ENCODE data around the gene STK17A. TPM values are rescaled to one million over a fixed set of nuclear protein-coding genes. Genes with fewer than 3 reads are reported as not detected.

The STK17A gene
- total RNA-seq, 1 experiment from 2014 or later: 75.4 TPM

DNA sequence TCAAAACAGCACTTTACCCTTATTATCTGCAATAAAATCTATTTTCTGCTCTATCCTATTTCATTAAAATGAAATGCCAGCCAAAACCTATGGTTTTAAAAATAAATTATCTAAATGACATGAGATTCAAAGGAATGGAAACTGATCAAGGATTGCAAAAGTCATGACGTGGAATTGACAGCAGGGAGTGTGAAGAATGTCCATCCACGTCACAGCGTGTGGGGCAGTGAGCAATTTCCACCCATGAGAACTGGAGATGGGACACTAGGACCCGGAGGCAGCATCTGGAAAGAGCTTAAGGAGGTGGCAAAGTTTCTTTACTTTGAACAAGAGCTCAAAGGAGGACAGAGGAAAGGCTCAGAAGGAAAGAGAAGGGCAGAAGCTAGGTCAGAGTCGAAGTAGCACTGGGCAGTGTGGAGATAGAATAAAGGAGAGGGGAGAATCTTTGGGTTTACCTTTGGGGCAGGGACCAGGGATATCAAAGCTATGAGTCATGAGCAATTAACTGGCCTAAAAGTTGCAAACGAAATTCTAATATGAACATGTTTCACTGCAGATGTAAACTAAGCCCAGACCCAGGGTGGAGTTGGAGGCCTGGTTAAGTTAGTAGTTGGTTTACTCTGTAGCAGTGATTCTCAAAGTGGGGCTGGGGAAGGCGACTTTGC is 24.9 kb upstream of the STK17A start:
- peak; percentile 58 for DNase-seq
- POLR2A ChIA-PET (ENCODE audit: unreplicated experiment): interaction anchor here (0.6 to 1.0 kb wide), 2 partner anchors 25 to 1303 kb away, joined by 3 to 6 read pairs; partner anchors contain the start of gene STK17A

GRCh38 chr7:43559171-43559945 is 23.6 kb upstream of the STK17A start:
- Histone ChIP-seq H3K27me3 (ENCODE audit: low read length) (no peaks in the 10 kb centered on the region), H3K9me3 (ENCODE audit: low read length) (no peaks in the 10 kb centered on the region), H3F3A (ENCODE audit: low read length, unreplicated experiment) (no peaks in the 10 kb centered on the region), H3K27ac (ENCODE audit: low read length) (no peak overlapping the region), H3K4me1 (ENCODE audit: insufficient read depth, low read length) (peaks cover 14% of the 10 kb centered on the region), H2AFZ (ENCODE audit: low read length) (no peak overlapping the region), H3K79me2 (ENCODE audit: low read length) (no peaks in the 10 kb centered on the region), H3K4me3 (ENCODE audit: low read length) (no peak overlapping the region), H3K9ac (ENCODE audit: low read length) (no peak overlapping the region), H3K36me3 (ENCODE audit: low read depth, low read length) (no peaks in the 10 kb centered on the region), H4K20me1 (ENCODE audit: low read length) (no peaks in the 10 kb centered on the region), H3K4me2 (ENCODE audit: low read length) (no peak overlapping the region), H3K9me2 (replicated peaks; ENCODE audit: low read length) (no peaks in the 10 kb centered on the region)
- DNase-seq: no peak
- BruUV-seq (replicated peaks): no TSS peak
- ChIA-PET CTCF (interaction anchor here (0.7 kb wide), 1 partner anchor 10 kb away, joined by 6 read pairs; no protein-coding TSS in a partner anchor), POLR2A (ENCODE audit: unreplicated experiment) (no interaction called here)
- intact Hi-C loops (cut with micrococcal nuclease): no loop called here
- TF ChIP-seq EZH2phosphoT487 (IDR thresholded peaks at IDR 0.05; ENCODE audit: borderline replicate concordance, low read length) (no peak), EZH2 (IDR thresholded peaks at IDR 0.05; ENCODE audit: low read length, unreplicated experiment) (no peak)
- TF ChIP-seq, protein P1, sequence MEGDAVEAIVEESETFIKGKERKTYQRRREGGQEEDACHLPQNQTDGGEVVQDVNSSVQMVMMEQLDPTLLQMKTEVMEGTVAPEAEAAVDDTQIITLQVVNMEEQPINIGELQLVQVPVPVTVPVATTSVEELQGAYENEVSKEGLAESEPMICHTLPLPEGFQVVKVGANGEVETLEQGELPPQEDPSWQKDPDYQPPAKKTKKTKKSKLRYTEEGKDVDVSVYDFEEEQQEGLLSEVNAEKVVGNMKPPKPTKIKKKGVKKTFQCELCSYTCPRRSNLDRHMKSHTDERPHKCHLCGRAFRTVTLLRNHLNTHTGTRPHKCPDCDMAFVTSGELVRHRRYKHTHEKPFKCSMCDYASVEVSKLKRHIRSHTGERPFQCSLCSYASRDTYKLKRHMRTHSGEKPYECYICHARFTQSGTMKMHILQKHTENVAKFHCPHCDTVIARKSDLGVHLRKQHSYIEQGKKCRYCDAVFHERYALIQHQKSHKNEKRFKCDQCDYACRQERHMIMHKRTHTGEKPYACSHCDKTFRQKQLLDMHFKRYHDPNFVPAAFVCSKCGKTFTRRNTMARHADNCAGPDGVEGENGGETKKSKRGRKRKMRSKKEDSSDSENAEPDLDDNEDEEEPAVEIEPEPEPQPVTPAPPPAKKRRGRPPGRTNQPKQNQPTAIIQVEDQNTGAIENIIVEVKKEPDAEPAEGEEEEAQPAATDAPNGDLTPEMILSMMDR (conservative IDR thresholded peaks at IDR 0.05; ENCODE audit: low read depth, low read length): no peak
- ATAC-seq: no peak

More for the DNA sequence above, 24.9 kb upstream of the STK17A start:
- Histone ChIP-seq H3K9ac (ENCODE audit: low read length) (no peak overlapping the region), H3K36me3 (ENCODE audit: low read depth, low read length) (no peaks in the 10 kb centered on the region), H3K4me2 (ENCODE audit: low read length) (peak overlapping the region; percentile 23; the same call in 1 of the 2 replicates), H3K79me2 (ENCODE audit: low read length) (no peaks in the 10 kb centered on the region), H3K27ac (ENCODE audit: low read length) (no peak overlapping the region), H3K4me1 (ENCODE audit: insufficient read depth, low read length) (peaks cover 14% of the 10 kb centered on the region), H2AFZ (ENCODE audit: low read length) (no peak overlapping the region), H4K20me1 (ENCODE audit: low read length) (no peaks in the 10 kb centered on the region), H3K27me3 (ENCODE audit: low read length) (no peaks in the 10 kb centered on the region), H3K4me3 (ENCODE audit: low read length) (no peak overlapping the region), H3K9me3 (ENCODE audit: low read length) (no peaks in the 10 kb centered on the region), H3F3A (ENCODE audit: low read length, unreplicated experiment) (no peaks in the 10 kb centered on the region), H3K9me2 (replicated peaks; ENCODE audit: low read length) (no peaks in the 10 kb centered on the region)
- TF ChIP-seq EZH2phosphoT487 (IDR thresholded peaks at IDR 0.05; ENCODE audit: borderline replicate concordance, low read length) (no peak), EZH2 (IDR thresholded peaks at IDR 0.05; ENCODE audit: low read length, unreplicated experiment) (no peak)
- TF ChIP-seq, protein P1 (conservative IDR thresholded peaks at IDR 0.05; ENCODE audit: low read depth, low read length): no peak
- CTCF ChIA-PET: interaction anchor here (1.5 kb wide), 1 partner anchor 25 kb away, joined by 5 read pairs; the partner anchor contains the start of gene STK17A
- intact Hi-C loops (cut with micrococcal nuclease): no loop called here
- BruUV-seq (replicated peaks): no TSS peak
- peak; percentile 96 for ATAC-seq

Measured in PC-3 (cell line).